Neural crest cell (in vitro differentiated cells): ENCODE results near the gene FASLG. TPM values are rescaled to one million over a fixed set of nuclear protein-coding genes. Genes with fewer than 3 reads are reported as not detected.

Experiments
- DNase-seq: peaks from one replicate; pipeline ENCODE4 v3.0.0; 2021; ENCODE audit warnings: low read depth, mixed read lengths, low spot score
- H3K27ac Mint-ChIP-seq: one replicate; pipeline ENCODE4 v1.8.0; 2021; ENCODE audit warnings: mild to moderate bottlenecking, mixed read lengths; ENCODE audit not compliant: unreplicated experiment
- H3K27me3 Mint-ChIP-seq: 2 replicates; pipeline ENCODE4 v1.8.0; 2021; ENCODE audit warnings: low read depth, mild to moderate bottlenecking, mixed read lengths
- H3K36me3 Mint-ChIP-seq: 2 replicates; pipeline ENCODE4 v1.8.0; 2021; ENCODE audit warnings: low read depth, mild to moderate bottlenecking, mixed read lengths
- H3K4me1 Mint-ChIP-seq: 2 replicates; pipeline ENCODE4 v1.8.0; 2021; ENCODE audit warnings: mixed read lengths
- H3K4me3 Mint-ChIP-seq: one replicate; pipeline ENCODE4 v1.8.0; 2021; ENCODE audit warnings: mild to moderate bottlenecking, mixed read lengths
- H3K9me3 Mint-ChIP-seq: 2 replicates; pipeline ENCODE4 v1.8.0; 2021; ENCODE audit warnings: mixed read lengths
- total RNA-seq: library from RNA; stranded (reverse); gene quantifications from 2 replicates; pipeline ENCODE4 v1.2.1, GENCODE V29; 2021
- TF ChIP-seq, protein P1 (sequence below): fragments of 200-600 bp; sonication (generic); conservative IDR thresholded peaks from 2 replicates; pipeline ENCODE4 v1.5.0; 2021; ENCODE audit warnings: antibody characterized with exemption, mild to moderate bottlenecking

FASLG gene
- total RNA-seq, 1 donor from 2014 or later = not detected

GRCh38 chr1:172670791-172671190 is 11.9 kb downstream of the FASLG start:
- Mint-ChIP-seq H3K27ac (no peak overlapping the region), H3K9me3 (peaks cover 4% of the 10 kb centered on the region), H3K36me3 (no peaks in the 10 kb centered on the region), H3K4me3 (no peak overlapping the region), H3K27me3 (no peaks in the 10 kb centered on the region), H3K4me1 (no peaks in the 10 kb centered on the region)
- TF ChIP-seq, protein P1, sequence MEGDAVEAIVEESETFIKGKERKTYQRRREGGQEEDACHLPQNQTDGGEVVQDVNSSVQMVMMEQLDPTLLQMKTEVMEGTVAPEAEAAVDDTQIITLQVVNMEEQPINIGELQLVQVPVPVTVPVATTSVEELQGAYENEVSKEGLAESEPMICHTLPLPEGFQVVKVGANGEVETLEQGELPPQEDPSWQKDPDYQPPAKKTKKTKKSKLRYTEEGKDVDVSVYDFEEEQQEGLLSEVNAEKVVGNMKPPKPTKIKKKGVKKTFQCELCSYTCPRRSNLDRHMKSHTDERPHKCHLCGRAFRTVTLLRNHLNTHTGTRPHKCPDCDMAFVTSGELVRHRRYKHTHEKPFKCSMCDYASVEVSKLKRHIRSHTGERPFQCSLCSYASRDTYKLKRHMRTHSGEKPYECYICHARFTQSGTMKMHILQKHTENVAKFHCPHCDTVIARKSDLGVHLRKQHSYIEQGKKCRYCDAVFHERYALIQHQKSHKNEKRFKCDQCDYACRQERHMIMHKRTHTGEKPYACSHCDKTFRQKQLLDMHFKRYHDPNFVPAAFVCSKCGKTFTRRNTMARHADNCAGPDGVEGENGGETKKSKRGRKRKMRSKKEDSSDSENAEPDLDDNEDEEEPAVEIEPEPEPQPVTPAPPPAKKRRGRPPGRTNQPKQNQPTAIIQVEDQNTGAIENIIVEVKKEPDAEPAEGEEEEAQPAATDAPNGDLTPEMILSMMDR = no peak
- no peak for DNase-seq

DNA sequence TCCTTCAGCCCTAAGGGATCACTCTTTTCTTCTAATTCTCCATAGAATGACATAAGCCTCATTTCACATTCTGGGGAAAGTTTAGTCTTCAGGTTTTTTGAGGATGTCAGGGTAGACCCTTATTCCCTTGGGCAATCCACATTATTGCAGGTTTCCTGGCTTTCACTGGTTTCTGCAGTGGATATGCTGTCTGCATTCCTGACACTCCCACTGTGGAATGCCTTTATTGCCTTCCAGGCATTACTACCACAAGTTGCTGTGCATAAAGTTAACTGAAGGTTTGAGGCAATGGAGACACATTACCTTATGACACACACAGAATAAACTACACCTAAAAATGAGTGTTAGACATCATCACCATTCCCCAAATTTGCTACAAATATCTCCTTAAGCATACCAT is 12.7 kb downstream of the FASLG start:
- Mint-ChIP-seq H3K27me3 (no peaks in the 10 kb centered on the region), H3K27ac (no peak overlapping the region), H3K9me3 (peaks cover 4% of the 10 kb centered on the region), H3K4me1 (no peaks in the 10 kb centered on the region), H3K36me3 (no peaks in the 10 kb centered on the region), H3K4me3 (no peak overlapping the region)
- DNase-seq = no peak
- TF ChIP-seq, protein P1 = no peak

GRCh38 chr1:172672720-172673119 is 13.8 kb downstream of the FASLG start:
- Mint-ChIP-seq H3K4me1 (peaks cover 4% of the 10 kb centered on the region), H3K36me3 (no peaks in the 10 kb centered on the region), H3K9me3 (peaks cover 7% of the 10 kb centered on the region), H3K4me3 (no peak overlapping the region), H3K27ac (no peak overlapping the region), H3K27me3 (no peaks in the 10 kb centered on the region)
- TF ChIP-seq, protein P1 = no peak
- no peak for DNase-seq

DNA sequence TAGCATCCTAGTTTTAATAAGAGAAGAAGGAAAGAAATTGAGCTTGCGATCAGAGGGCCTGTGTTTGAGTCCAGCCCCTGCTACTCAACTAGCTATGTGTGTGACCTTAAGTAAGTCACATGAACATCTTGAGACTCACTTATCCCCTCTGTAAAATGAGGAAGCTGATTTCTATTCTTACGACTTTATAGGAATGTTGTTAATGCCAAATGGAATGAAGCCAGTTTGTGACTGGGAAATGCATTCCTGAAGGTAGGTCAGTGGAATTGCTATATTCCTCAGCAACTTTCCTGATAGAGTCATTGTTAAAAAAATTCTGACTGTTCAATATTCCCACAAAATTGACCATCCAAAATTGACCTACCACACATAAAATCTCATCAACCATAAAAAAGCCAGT is 14.9 kb downstream of the FASLG start:
- Mint-ChIP-seq H3K9me3 (peaks cover 7% of the 10 kb centered on the region), H3K4me1 (peaks cover 6% of the 10 kb centered on the region), H3K27ac (no peak overlapping the region), H3K4me3 (no peak overlapping the region), H3K27me3 (no peaks in the 10 kb centered on the region), H3K36me3 (no peaks in the 10 kb centered on the region)
- TF ChIP-seq, protein P1 = no peak
- DNase-seq = no peak

- H3K36me3 Mint-ChIP-seq = no peaks in the 10 kb centered on the region
- H3K4me3 Mint-ChIP-seq = no peak overlapping the region
- peaks cover 6% of the 10 kb centered on the region for H3K4me1 Mint-ChIP-seq
- TF ChIP-seq, protein P1 = no peak
- no peak for DNase-seq
- H3K9me3 Mint-ChIP-seq = peaks cover 2% of the 10 kb centered on the region
- no peaks in the 10 kb centered on the region for H3K27me3 Mint-ChIP-seq
- H3K27ac Mint-ChIP-seq = no peak overlapping the region
Observed at GRCh38 chr1:172674831-172675613, 16.1 kb downstream of the FASLG start.
